Right lobe of liver (tissue), 4 donors: ENCODE results near the gene GATA1.

ENCODE experiments used
- POLR2A ChIP-seq: fragments of 450-650 bp; IDR thresholded peaks from one replicate; pipeline ENCODE4 v1.6.1; 2017; ENCODE audit warnings: antibody characterized with exemption, mild to moderate bottlenecking
- TF ChIP-seq, protein P1 (sequence below), 4 donors: fragments of 200-600 bp in 3 of 4; fragments of 450-650 bp in 1 of 4; IDR thresholded peaks; one replicate each; pipeline versions ENCODE4 v1.5.1 to v1.8.0; 2016 to 2022; ENCODE audit warnings: antibody characterized with exemption in 4 of 4, mild to moderate bottlenecking in 2 of 4
- donor health status: DM: no; HTN: no; CAD: no.
- donor health status: DM: no; HTN: no; CAD: no.
- donor health status: DM: no; HTN: yes; CAD: no.

DNA sequence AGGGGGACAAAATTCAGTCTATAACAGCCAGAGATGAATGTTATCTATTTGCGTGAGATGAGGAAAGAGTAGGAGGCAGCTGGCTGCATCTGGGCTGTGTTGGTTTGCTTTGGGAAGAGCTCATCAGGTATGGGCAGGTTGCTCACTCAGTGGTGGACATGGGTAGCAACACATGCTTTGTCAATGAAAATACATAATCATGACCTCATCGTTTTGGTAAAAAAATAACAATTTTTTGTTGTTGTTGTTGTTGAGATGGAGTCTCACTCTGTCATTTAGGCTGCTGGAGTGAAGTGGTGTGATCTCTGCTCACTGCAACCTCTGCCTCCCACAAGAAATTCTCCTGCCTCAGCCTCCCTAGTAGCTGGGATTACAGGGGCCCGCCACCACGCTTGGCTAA lies 41.2 kb upstream of the GATA1 start:
- TF ChIP-seq POLR2A = no peak
- TF ChIP-seq, protein P1, sequence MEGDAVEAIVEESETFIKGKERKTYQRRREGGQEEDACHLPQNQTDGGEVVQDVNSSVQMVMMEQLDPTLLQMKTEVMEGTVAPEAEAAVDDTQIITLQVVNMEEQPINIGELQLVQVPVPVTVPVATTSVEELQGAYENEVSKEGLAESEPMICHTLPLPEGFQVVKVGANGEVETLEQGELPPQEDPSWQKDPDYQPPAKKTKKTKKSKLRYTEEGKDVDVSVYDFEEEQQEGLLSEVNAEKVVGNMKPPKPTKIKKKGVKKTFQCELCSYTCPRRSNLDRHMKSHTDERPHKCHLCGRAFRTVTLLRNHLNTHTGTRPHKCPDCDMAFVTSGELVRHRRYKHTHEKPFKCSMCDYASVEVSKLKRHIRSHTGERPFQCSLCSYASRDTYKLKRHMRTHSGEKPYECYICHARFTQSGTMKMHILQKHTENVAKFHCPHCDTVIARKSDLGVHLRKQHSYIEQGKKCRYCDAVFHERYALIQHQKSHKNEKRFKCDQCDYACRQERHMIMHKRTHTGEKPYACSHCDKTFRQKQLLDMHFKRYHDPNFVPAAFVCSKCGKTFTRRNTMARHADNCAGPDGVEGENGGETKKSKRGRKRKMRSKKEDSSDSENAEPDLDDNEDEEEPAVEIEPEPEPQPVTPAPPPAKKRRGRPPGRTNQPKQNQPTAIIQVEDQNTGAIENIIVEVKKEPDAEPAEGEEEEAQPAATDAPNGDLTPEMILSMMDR (IDR thresholded peaks at IDR 0.05) = no peak
